Activated T-cell treated with anti-CD3 and anti-CD28 coated beads for 24 hours (primary cell): ENCODE measurements around the gene MCRIP1.

Experiments
- DNase-seq: peaks from one replicate; pipeline ENCODE4 v3.0.0-alpha.2; 2020; ENCODE audit warnings: low read depth

The MCRIP1 gene

DNA sequence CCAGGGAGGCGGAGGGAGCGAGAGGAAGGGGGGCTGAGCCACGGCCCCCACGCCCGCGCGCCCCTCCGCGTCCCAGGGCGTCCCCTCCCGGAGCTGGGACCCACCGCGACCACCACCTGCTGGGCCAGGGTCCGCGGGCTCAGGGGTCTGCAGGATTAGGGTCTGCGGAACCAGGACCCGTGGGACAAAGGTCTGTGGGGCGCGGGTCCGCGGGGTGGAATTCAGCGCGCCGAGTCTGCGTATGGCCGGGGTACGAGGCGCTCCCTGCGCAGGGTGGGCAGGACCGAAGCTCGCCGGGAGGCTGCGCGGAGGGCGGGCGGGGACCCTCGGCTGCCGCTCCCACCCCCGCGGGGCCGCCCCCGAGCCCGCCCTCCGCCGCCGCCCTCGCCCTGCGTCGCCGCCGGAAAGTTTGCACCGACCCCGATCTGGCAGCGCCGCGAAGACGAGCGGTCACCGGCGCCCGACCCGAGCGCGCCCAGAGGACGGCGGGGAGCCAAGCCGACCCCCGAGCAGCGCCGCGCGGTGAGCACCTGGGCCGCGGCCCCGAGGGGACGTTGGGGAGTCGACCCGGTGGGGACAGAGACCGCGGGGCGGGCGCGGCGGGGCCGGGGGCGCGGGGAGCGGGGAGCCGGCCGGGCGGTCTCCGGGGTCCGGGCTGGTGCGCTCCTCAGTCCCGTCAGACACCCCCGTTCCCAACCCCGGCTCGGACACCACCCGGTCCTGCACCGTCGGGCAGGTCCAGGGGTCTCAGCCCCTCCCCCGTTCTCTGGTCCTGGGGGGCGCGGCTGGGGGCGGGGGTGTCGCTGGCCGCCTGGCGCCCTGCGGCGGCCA is 29.1 kb downstream of the MCRIP1 start, which contains the start of gene GCGR:
Gene GCGR (plus strand): TSS at position 423 of the 831 bp plus-strand sequence. CDS start 4,869 bp downstream, outside the sequence.
- no peak for DNase-seq

DNA sequence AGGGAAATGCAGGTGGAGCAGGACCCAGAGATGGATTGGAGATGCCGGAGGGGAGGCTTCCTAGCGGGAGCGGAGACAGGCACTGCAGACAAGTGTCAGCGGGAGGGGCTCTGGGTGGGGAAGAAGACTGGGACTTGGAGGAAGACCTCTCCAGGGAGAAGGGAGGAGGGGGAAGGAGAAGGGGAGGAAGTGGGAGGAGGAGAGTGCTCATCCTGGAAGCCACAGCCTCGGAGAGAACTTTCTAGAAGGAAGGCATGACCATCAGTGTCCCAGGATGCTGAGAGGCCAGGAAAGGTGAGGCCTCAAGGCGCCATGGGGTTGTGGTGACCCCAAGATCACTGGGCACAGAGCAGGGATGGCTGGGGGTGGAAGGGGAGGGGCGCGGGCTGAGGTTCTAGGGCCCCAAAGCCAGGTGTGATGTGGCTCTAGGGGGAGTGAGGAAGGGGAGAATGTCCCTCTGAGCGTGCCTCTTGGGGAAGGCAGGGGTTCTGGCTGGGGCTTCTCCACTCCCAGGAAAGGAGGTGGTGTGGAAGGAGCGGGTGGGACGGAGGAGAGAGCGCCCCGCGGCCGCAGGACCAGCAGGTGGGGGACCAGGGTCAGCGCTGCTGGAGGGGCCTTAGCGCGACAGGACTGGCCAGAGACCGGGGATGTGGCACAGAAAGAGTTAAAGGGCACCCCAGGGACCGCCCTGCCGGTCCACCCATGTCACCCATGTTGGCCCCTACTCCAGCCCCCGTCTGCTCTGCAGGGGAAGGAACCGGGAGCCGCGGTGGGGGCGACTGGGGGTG is 30.0 kb downstream of the MCRIP1 start:
- DNase-seq, result no peak

DNA sequence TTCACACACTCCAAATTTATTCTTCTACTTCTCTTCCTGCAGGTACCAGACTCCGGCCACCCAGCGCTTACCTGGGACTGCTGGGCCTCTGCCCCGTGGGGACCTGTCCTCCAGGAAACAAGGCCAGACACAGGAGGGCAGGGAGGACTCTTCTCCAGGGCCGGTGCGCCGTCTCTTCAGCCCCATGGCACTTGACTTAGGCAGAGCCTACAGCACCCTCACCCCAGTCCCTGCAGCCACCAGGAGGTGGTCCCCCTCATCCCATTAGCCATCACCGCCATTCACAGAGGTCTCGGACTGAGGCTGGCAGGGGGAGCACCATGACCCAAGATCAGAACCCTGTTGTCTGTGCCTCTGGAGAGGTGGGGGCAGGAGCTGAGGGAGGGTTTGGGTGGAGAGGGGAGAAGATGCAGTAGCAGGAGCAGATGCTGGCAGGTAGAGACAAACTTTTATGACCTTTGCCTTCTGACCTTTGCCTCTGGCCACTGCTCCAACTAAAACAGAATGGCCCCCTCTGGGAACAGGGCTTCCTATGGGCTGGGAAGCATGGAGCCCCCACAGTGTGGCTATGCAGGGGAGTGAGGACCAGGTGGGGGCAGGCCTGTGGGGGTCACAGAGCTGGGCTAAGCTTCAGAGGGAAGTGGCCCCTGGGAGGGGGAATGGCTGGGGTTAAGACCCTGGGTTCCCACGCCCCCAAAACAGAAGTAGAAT is 30.9 kb downstream of the MCRIP1 start:
- DNase-seq, result no peak

DNA sequence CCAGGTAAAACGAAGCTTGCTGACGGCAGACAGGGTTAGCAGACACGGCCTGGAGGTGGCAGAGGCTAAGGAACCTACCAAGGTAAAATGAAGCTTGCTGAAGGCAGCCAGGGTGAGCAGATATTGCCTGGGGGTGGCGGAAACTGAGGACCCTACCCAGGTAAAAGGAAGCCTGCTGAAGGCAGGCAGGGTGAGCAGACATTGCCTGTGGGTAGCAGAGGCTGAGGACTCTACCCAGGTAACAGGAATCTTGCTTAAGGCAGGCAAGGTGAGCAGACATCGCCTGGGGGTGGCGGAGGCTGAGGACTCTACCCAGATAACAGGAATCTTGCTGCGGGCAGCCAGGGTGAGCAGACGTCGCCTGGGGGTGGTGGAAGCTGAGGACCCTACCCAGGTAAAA is 31.8 kb downstream of the MCRIP1 start:
- DNase-seq, result no peak

DNA sequence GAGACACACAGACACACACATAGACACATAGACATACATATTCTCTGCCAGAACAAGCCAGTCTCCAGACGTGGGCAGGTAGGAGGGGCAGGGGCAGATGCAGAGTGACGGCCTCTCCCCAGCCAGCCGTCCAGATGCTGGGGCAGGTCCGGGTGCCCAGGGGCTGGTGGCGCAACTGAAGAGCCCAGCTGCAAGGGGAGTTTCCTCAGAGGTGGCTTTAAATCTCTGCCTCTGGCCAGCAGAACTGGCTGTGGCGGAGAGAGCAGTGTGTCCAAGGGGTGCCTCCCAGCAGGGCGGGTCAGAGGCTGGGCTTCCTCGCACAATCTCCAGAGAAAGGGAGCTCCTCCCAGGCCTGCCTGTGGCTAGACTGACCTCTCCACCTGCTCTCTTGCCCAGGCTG is 38.6 kb downstream of the MCRIP1 start:
- DNase-seq, result no peak

DNA sequence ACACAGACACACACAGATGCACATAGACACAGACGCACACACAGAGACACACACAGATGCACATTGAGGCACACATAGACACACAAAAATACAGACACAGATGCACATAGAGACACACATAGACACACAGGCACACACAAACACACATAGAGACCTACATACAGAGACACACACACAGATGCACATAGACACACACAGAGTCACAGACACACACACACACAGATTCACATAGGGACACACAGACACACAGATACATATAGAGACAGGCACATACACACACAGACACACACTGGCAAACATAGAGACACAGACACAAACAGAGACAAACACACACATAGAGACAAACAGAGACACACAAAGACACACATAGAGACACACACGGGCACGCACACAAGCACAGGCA is 39.0 kb downstream of the MCRIP1 start:
- no peak for DNase-seq

DNA sequence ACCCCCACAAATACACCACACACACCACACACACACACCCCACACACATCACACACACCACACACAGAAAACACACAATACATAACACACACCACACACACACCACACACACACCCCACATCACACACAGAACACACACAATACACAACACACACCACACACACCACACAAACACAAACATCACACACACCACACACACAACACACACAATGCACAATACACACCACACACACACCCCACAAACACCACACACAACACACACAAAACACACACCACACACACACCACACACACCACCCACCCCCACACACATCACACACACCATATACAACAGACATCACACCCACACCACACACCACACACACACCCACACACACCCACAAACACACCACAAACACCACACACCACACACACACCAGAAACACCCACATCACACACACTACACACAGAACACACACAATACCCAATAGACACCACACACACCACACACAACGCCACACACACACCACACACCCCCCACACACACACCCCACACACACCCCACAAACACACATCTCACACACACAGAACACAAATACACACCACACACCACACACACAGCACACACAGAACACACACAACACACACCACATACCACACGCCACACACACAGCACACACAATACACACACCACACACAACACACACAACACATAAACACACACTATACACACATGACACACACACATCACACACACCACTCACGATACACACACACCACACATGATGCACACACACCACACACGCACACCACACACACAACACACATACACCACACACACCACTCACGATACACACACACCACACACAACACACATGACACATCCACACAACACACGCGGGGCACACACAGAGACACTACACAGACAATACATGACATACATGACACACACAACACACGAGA is 40.1 kb downstream of the MCRIP1 start:
- DNase-seq, result no peak
